Liver (tissue), 3 donors: Measurements from ENCODE around the gene CPHXL.

Source experiments
- CTCF ChIP-seq: fragments of 150-350 bp; IDR thresholded peaks from 2 replicates; pipeline ENCODE4 v1.5.1; 2017; ENCODE audit warnings: improper control_type of control experiment, low read depth, low read length; ENCODE audit not compliant: missing input control
- MAX ChIP-seq: IDR thresholded peaks from 2 replicates; pipeline ENCODE4 v1.6.1; 2016; ENCODE audit warnings: antibody characterized with exemption
- RAD21 ChIP-seq, 2 donors: IDR thresholded peaks; 2 replicates each; pipeline ENCODE4 v1.6.1; 2016; ENCODE audit warnings: antibody characterized with exemption in 2 of 2, mild to moderate bottlenecking in 2 of 2
- SP1 ChIP-seq: IDR thresholded peaks from 2 replicates; pipeline ENCODE4 v1.6.1; 2018; ENCODE audit warnings: antibody characterized with exemption, mild to moderate bottlenecking
- donor health status: healthy.
- donor health status: healthy.

GRCh38 chr16:75750528-75750927 lies 24.2 kb upstream of the CPHXL start:
- no peak for TF ChIP-seq RAD21 (IDR thresholded peaks at IDR 0.05)
- TF ChIP-seq CTCF: no peak
- no peak for TF ChIP-seq SP1
- TF ChIP-seq MAX: no peak
